Stimulated activated CD4-positive, alpha-beta T cell treated with anti-CD3 and anti-CD28 coated beads, Interleukin-1b, Interleukin-23, amount 100 ng/mL, for 24 hours (primary cell): ENCODE measurements around the gene ZC3HAV1L.
A peak's percentile ranks its signal among the peaks of the same experiment; 100 is the strongest.
"Not testable (repeated sequence)": the region's sequence is repeated elsewhere in the genome, so short reads cannot be mapped to it uniquely, and the experiment has no call there.

Experiments used
- DNase-seq, 4 experiments: peaks; one replicate each; pipeline ENCODE4 v3.0.0-alpha.2; 2020; ENCODE audit warnings: low read depth in 4 of 4, low spot score in 1 of 4

The ZC3HAV1L gene

DNA sequence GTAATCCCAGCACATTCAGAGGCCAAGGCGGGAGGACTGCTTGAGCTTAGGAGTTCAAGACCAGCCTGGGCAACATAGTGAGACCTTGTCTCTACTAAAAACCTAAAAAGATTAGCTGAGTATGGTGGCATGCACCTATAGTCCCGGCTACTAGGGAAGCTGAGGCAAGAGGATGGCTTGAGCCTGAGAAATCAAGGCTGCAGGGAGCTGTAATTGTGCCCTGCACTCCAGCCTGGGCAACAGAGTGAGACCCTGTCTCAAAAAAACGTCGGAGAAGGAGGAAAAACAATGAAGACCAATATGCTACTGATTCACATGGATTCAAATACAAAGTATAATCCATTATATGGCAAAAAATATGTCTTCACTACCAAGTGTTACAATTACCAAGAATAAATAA, 13.6 kb downstream of the ZC3HAV1L start:
- no peak for DNase-seq

DNA sequence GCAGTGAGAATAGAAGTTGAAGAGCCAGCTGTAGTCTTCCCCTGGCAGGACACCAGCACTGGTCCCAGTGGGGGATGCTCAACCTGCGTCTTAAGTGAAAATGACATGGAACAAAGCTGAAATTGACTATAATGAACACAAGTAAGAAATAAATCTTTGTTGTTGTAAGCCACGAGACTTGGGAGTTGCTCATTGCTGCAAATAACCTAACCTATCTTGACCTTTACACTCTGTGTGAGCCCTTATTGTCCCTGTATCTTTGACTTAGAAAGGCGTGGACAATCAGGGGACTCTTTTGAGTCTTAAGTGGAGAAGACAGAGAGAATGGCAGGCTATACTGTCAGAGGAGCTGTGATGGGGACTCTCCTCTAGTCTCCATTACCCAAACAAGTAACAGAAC, 16.9 kb downstream of the ZC3HAV1L start:
- no peak for DNase-seq

DNA sequence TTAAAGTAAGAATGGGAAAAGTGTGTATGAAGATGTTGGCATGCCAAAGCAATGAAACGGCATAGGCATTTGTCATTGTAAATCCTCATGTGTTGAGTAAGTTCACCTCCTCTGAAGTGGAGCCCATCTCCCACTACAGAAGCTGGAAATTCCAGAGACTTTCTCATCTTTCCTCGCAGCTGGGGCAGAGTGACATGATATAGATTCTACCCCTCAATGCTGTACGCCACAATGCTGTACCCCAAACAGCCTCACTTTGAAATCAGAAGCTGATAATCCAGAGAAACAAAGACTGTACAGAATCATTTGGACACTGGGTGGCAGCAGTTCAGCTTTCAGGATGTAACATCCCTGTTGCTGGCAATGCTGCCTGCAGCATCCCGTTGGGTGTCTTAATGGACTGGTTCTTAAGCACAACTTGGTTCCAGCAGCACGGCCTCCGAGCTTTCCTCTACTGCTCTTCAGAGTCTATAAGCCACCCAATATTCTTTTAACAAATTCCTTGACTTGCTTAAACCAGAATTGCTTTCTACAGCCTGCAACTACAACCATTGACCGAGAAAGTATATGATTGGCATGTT, 18.8 kb downstream of the ZC3HAV1L start:
- DNase-seq: peak; percentile 15 to 45 (median 34)

DNA sequence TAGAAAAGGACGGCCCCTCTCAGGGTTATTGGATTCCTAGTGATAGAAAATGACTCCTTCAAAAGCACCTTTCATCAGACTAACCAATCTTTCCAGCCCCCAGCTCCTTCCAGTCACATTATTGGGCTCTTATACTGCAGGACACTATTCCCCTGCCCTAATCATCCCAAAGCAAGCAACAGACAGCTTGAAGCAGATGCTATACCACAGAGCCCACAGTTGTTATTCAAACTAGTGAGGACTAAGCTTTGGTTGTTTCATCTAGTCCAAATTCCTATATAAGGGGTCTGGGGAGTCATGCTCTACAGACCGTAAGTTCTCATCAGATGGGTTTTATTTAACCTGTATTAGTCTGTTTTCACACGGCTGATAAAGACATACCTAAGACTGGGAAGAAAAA, 24.5 kb downstream of the ZC3HAV1L start:
- no peak for DNase-seq

DNA sequence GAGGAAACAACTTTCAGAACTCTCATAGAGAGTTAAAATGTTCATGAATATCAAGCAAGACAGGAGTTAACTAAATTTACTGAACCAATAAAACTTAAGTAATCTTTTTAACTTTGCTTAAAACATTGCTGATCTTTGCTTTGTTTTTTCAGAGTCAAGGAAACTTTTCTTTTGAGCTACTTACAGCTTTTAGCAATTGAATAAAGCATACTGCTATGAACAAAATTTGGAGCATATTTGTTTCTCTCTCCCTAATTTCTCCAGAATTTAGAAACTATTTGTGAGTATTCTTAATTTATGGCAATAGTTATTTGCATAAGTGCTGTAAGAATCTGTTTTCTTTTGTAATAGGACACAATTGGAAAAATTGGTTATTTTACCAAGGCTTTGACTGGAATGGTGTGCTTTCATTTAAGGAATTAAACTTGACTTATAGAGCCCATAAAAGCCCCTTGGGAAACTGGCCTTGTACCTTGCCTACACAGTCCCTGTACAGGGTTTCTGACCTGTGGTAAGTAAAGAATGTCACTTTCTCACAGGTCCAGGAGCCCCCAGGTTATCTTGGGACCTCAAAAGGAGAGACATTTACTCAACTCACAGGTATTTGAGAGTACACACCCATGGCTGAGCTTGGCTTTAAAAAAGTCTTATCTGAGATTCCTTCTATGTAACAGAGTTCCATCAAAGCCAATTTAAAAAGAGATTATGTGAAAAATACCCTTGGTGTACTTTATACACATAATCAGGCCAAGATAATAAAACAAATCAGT, 31.3 kb downstream of the ZC3HAV1L start:
- no peak for DNase-seq

DNA sequence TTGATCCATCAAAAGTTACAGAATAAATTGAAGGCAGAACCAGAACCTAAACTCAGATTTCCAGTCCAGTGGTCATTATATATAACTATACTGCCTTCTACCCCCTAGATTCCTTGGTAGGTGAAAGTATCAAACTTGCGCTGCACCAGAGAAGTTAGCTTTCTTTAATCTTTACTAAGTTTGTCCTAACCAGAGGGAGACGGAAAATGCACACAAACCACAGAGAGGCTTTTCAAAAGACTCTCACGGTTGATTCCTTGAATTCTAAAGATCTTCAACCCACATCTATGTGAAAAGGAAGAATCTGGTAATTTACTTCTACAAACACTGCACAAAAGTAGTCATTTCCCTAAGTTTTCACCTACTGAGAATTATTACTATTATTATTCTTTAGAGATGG, 36.4 kb downstream of the ZC3HAV1L start:
- DNase-seq: no peak

DNA sequence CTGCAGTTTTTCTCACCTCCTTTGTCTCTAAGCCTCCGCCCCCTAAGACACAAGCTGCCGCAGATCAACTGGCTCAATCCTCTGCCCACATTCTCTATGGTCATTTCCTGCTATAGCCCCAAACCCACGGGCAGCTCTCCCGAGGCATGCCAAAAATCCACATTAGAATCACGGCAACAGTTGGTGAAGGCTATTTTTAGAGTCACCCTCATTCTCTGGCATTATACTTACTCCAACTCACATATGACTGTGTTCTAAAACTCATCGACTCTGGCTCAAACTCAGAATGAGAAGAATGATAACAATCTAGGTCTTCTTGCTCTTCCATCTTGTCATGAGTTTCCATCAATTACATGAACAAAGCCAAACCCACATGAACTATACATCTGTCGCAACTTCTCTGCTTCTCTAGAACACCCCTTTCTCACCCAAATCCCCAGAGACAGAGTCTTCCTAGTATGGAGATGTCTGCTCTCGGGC, 43.8 kb downstream of the ZC3HAV1L start:
- no peak for DNase-seq

DNA sequence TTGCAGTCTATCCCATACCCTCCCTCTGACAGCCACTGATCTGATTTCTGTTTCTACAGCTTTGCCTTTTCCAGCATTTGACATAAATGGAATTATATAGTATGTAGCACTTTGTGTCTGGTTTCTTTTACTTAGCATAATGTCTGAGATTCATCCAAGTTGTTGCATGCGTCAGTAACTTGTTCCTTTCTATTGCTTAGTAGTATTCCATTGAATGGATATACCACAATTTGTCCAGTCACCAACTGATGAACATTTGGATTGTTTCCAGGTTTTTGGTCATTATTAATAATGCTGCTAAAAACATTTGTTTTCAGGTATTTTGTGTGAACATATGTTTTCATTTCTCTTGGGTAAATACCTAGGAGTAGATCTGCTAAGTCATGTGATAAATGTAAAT, 48.2 kb downstream of the ZC3HAV1L start:
- no peak for DNase-seq

DNA sequence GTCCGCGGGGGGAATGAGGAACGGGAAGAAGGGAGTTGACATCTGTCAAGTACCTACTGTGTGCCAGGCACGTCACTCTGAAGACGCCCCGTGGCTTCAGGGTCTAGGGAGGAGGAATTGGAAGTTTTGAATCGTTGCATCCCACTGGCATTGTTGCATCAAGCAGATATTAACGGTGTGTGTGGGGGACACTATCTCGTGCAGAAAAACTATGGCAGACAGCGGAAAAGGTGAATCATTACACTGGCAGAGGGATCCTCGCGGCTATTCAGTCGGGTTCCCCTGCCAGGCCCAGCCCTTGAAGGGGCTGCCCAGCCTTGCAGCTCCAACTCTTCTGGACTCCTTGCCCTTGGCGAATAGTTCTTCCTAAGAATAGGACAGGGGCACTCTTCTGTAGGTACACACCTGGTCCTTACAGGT, 53.6 kb downstream of the ZC3HAV1L start:
- no peak for DNase-seq

DNA sequence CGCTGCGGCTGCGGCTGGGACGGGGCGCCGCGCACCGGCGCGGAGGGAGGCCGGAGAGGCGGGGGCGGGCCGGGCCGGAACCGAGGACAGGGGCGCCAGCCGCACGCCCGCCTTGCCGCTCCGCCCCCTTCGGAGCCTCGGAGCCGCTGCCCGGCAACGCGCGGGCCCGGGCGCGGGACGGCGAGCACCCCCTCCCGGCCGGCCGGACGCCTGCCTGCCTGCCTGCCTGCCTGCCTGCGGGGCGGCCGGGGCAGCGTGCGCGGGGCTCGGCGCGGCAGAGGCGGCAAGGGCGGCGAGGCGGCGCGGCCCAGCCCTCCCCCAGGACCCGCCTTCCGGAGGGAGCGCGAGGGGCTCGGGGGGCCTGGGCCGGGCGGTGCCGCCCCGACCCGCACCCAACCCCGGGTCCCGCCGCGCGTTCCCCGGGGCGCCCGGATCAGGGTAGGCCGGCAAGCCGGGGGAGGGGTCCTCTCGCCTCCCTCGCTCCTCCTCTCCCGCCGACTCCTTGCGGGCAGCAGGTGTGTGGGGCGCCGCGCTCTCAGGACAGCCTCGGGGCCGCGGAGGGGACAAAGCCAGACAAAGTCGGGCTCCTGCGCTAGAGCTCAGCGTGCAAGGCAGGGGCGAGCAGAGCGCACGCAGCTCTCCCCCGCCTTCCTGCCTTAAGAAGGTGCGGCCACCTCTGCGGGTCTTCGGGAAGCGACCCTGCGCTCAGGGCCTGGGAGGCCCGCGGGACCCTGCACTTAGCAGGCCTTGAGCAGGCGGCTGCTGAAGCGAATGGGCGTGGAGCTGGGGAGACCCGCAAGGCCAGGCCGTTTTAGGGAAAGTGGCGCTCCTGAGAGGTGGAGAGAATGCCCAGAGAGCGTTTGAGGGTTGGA, 54.3 kb downstream of the ZC3HAV1L start, which contains the start of gene KIAA1549:
TSS of gene KIAA1549 (minus strand) at position 58 of the 872 bp plus-strand sequence. CDS start 120 bp downstream, outside the sequence.
- peak in 2 of 4 experiments; percentile 28 to 49 for DNase-seq

DNA sequence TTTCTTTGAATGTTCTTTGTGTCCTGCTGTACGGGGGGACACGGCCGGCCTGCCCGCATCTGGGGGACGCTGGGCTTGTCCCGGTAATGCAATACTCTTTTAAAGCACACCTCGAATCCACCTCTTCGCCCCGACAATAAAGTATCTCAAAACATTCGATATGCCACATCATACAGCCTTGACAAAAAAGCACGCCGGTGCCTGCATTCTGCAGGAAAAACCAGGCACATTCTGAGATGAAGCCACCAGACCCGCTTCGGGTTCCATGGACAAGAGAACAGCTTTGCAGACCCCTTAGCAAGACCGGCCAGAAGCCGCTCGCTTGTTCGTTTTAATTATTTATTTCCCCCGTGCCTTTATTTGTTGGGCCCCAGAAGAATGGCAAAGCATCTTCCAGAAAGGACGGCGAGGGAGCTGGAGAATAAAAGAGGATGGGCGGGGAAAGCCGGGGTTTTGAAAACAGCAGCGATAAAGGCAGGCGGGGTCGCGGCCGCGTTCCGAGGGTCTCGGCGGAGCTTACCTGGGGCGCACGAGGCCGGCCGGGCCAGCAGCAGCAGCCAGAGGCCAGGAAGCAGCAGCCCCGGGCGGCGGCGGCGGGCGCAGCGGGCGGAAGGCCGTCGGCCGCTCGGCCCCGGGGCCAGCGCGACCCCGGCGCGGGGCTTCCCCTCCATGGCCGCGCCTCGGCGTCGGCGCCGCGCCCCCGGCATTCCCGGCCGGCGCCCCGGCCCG, 55.1 kb downstream of the ZC3HAV1L start:
- no peak for DNase-seq

DNA sequence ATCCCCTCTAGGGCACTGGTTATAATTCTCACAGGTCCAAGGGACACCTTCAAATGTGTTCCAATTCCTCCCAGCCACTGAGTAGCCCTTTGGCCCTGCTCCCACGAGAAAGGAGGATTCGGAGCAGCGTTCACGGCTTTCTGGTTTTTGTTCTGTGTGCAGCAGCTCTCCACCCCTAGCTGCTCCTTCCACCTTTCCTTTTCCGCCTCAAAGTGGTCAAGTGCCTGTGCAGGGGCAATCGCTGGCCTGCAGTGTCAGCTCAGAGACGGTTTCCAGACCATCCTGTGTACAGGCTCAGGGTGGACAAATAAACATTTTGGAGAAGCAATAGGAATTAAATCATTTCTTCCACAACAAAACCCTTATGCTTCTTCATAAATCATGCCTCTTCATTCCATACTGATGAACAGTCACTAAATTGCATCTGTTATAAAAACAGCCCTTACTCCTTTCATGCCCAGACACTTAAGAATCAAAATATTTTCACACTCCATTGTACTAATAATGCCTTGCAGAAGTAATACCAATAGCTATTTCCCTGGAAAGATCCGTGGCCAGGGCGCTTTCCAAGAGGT, 55.8 kb downstream of the ZC3HAV1L start:
- DNase-seq: no peak

DNA sequence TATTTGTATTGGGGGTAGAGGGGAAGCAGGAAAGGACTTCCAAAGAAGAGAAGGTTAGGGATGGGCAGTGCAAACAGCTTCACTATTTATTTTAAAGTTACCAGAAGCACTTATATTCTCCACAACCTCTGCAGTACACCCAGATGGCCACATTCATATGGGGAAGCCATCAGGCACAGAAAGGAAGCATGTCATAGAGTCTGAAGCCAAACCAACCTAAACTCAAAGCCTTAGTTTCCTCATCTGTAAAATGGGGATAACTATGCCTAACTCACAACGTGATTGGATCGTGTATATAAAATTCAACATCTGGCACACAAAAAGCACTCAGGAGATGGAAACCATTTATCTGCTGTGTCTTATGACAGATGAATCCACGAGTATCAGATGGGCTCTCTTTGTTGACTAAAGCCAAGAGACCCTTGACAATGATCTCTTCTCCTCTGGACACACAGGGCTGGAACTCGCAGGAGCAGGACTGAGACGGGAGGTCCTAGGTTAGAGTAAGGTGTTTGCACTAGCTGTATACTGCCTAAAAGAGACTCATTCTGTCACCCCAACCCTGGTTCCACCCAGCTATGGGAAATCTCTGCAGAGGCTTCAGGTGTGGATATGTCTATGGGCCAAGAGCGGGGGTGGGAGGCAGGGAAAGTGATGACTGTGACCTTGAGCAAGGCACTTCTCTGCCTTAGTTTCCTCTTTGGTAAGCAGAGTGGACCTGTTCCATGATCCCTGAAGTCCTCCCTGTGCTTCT, 56.4 kb downstream of the ZC3HAV1L start:
- no peak for DNase-seq

DNA sequence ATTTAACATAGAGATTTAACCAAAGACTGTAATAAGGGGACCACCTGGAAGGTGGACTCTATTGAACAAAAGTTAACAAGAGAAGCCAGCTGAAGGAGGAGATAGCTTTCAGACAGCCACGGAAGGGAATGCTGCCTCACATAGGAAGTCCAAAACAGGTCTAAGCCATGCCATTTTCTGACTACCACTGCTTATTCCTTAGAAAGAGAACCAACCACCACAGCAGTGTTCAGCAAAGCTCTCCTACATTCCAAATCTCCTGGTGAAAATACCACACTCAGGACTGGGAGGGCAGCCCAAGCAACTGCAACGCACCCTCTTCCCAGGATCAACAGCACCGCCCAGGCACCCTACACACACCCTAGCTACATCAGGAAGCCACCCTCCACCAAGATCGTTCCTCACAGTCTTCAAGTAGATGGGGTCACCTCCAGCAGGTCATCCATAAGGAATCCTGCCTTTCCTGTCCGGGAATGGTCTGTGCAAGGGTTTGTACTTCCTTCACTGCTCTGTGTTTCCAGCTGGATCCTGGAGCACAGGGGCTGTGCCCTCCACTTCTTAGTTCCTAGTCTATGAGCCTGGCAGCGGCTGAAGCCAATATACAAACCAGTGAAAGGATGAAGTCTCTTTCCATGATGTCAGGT, 57.2 kb downstream of the ZC3HAV1L start:
- no peak for DNase-seq

DNA sequence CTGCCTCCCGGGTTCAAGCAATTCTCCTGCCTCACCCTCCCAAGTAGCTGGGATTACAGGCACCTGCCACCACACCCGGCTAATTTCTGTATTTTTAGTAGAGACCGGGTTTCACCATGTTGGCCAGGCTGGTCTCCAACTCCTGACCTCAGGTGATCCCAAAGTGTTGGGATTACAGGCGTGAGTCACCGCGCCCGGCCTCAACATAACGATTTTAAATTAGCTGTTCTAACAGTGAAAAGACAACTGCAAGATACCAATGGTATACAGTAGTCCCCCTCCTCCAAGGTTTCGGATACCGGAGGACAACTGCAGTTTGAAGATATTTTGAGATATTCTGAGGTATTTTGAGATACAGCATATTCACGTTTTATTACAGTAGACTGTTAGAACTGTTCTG, 59.7 kb downstream of the ZC3HAV1L start:
- not testable (repeated sequence) for DNase-seq
